SK-N-SH treated with all-trans-retinoic acid at 6 μM for 48 hours (cell line): ENCODE data around the gene ABCA13.

Experiments
- ATAC-seq: fragments of 200-7000 bp; cut with Tn5 transposase; 3 replicates; pipeline ENCODE4 v1.9.1; 2020; ENCODE audit warnings: mild to moderate bottlenecking, moderate library complexity
- ARNTL ChIP-seq: fragments of 450-650 bp; formaldehyde crosslinking; IDR thresholded peaks from 2 replicates; pipeline ENCODE4 v1.5.0; 2020; ENCODE audit warnings: low read depth, mild to moderate bottlenecking, moderate library complexity, borderline replicate concordance
- BACH2 ChIP-seq: fragments of 250-450 bp; sonication (Bioruptor Pico); IDR thresholded peaks from 2 replicates; pipeline ENCODE4 v1.9.0; 2021; ENCODE audit warnings: mild to moderate bottlenecking, borderline replicate concordance
- CREB5 ChIP-seq: fragments of 250-450 bp; sonication (Bioruptor Pico); IDR thresholded peaks from 2 replicates; pipeline ENCODE4 v1.5.1; 2020; ENCODE audit warnings: low read depth, mild to moderate bottlenecking, moderate library complexity
- GLIS3 ChIP-seq: fragments of 250-450 bp; sonication (Bioruptor Pico); IDR thresholded peaks from 2 replicates; pipeline ENCODE4 v1.5.0; 2020; ENCODE audit warnings: mild to moderate bottlenecking, moderate library complexity
- ISL1 ChIP-seq: fragments of 250-450 bp; sonication (Bioruptor Pico); IDR thresholded peaks from 2 replicates; pipeline ENCODE4 v2.1.2; 2022; ENCODE audit warnings: mild to moderate bottlenecking, moderate library complexity
- OSR1 ChIP-seq: fragments of 250-450 bp; sonication (Bioruptor Pico); IDR thresholded peaks from 2 replicates; pipeline ENCODE4 v1.8.0; 2022; ENCODE audit warnings: moderate library complexity, mild to moderate bottlenecking, inconsistent platforms
- PATZ1 ChIP-seq: fragments of 250-450 bp; sonication (Bioruptor Pico); IDR thresholded peaks from 2 replicates; pipeline ENCODE4 v1.8.0; 2020; ENCODE audit warnings: mild to moderate bottlenecking, moderate library complexity, borderline replicate concordance
- POU6F1 ChIP-seq: fragments of 250-450 bp; sonication (Bioruptor Pico); IDR thresholded peaks from 2 replicates; pipeline ENCODE4 v1.8.0; 2021; ENCODE audit warnings: low read depth, mild to moderate bottlenecking, moderate library complexity, borderline replicate concordance
- PPARA ChIP-seq: fragments of 250-450 bp; sonication (Bioruptor Pico); IDR thresholded peaks from 2 replicates; pipeline ENCODE4 v1.5.0; 2020; ENCODE audit warnings: mild to moderate bottlenecking, borderline replicate concordance
- SNAI2 ChIP-seq: fragments of 250-450 bp; sonication (Bioruptor Pico); IDR thresholded peaks from 2 replicates; pipeline ENCODE4 v1.5.0; 2020; ENCODE audit warnings: mild to moderate bottlenecking, moderate library complexity
- TCF4 ChIP-seq: fragments of 250-450 bp; sonication (Bioruptor Pico); IDR thresholded peaks from 2 replicates; pipeline ENCODE4 v1.8.0; 2021; ENCODE audit warnings: mild to moderate bottlenecking, moderate library complexity, borderline replicate concordance
- TOX ChIP-seq: fragments of 250-450 bp; sonication (Bioruptor Pico); IDR thresholded peaks from 2 replicates; pipeline ENCODE4 v1.8.0; 2021; ENCODE audit warnings: mild to moderate bottlenecking, moderate library complexity, borderline replicate concordance
- ZC3H10 ChIP-seq: fragments of 250-450 bp; sonication (Bioruptor Pico); IDR thresholded peaks from 2 replicates; pipeline ENCODE4 v1.5.1; 2021; ENCODE audit warnings: mild to moderate bottlenecking, moderate library complexity
- ZFP3 ChIP-seq: fragments of 250-450 bp; sonication (Bioruptor Pico); IDR thresholded peaks from 2 replicates; pipeline ENCODE4 v1.5.0; 2020; ENCODE audit warnings: mild to moderate bottlenecking, moderate library complexity
- ZFP30 ChIP-seq: fragments of 450-650 bp; formaldehyde crosslinking; IDR thresholded peaks from 2 replicates; pipeline ENCODE4 v1.5.0; 2022; ENCODE audit warnings: mild to moderate bottlenecking, moderate library complexity
- ZNF565 ChIP-seq: fragments of 450-650 bp; formaldehyde crosslinking; conservative IDR thresholded peaks from 2 replicates; pipeline ENCODE4 v1.5.0; 2020; ENCODE audit warnings: low read depth, mild to moderate bottlenecking, moderate library complexity
- ZNF8 ChIP-seq: fragments of 450-650 bp; formaldehyde crosslinking; IDR thresholded peaks from 2 replicates; pipeline ENCODE4 v1.5.0; 2020; ENCODE audit warnings: mild to moderate bottlenecking, moderate library complexity
- TF ChIP-seq, protein P1 (sequence below): fragments of 250-450 bp; sonication (Bioruptor Pico); IDR thresholded peaks from 2 replicates; pipeline ENCODE4 v1.5.0; 2020; ENCODE audit warnings: mild to moderate bottlenecking, moderate library complexity
- TF ChIP-seq, protein P2 (sequence below): fragments of 250-450 bp; sonication (Bioruptor Pico); IDR thresholded peaks from 2 replicates; pipeline ENCODE4 v1.5.1; 2021; ENCODE audit warnings: mild to moderate bottlenecking, moderate library complexity

ABCA13 gene

GRCh38 chr7:48575516-48575915 is 404.3 kb downstream of the ABCA13 start (continued):
- TF ChIP-seq CREB5 (CRISPR knock-in tag), result no peak
- TF ChIP-seq ISL1, result no peak
- no peak for TF ChIP-seq ZFP3 (CRISPR knock-in tag)
- no peak for TF ChIP-seq POU6F1 (CRISPR knock-in tag)
- no peak for TF ChIP-seq GLIS3 (CRISPR knock-in tag)
- no peak for TF ChIP-seq SNAI2 (CRISPR knock-in tag)
- TF ChIP-seq ZFP30 (CRISPR knock-in tag), result no peak
- TF ChIP-seq PPARA (CRISPR knock-in tag), result no peak
- no peak for TF ChIP-seq ARNTL (CRISPR knock-in tag)

DNA sequence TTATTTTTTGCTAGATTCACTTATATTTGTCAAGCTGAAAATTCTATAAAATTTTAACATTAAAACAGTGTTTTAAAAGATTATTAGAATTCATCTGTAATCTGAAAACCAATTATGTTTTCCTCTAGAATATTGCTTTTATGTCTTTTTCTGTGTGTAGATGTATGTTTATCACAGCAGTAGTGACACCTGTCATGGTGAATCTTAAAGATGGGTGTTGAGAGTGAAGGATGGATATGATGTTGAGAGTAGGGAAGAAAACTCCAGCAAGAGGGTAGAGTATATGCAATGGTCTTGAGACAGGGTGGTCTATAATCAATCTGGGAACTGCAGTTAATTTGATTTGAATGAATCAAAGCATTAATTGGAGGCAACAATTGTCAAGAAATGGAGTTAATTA is 416.2 kb downstream of the ABCA13 start:
- no peak for ATAC-seq
- TF ChIP-seq, protein P1, sequence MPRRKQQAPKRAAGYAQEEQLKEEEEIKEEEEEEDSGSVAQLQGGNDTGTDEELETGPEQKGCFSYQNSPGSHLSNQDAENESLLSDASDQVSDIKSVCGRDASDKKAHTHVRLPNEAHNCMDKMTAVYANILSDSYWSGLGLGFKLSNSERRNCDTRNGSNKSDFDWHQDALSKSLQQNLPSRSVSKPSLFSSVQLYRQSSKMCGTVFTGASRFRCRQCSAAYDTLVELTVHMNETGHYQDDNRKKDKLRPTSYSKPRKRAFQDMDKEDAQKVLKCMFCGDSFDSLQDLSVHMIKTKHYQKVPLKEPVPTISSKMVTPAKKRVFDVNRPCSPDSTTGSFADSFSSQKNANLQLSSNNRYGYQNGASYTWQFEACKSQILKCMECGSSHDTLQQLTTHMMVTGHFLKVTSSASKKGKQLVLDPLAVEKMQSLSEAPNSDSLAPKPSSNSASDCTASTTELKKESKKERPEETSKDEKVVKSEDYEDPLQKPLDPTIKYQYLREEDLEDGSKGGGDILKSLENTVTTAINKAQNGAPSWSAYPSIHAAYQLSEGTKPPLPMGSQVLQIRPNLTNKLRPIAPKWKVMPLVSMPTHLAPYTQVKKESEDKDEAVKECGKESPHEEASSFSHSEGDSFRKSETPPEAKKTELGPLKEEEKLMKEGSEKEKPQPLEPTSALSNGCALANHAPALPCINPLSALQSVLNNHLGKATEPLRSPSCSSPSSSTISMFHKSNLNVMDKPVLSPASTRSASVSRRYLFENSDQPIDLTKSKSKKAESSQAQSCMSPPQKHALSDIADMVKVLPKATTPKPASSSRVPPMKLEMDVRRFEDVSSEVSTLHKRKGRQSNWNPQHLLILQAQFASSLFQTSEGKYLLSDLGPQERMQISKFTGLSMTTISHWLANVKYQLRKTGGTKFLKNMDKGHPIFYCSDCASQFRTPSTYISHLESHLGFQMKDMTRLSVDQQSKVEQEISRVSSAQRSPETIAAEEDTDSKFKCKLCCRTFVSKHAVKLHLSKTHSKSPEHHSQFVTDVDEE (CRISPR knock-in tag), result no peak
- TF ChIP-seq BACH2, result no peak
- TF ChIP-seq SNAI2 (CRISPR knock-in tag), result no peak
- TF ChIP-seq ZNF565 (CRISPR knock-in tag), result no peak
- no peak for TF ChIP-seq PATZ1
- TF ChIP-seq, protein P2, sequence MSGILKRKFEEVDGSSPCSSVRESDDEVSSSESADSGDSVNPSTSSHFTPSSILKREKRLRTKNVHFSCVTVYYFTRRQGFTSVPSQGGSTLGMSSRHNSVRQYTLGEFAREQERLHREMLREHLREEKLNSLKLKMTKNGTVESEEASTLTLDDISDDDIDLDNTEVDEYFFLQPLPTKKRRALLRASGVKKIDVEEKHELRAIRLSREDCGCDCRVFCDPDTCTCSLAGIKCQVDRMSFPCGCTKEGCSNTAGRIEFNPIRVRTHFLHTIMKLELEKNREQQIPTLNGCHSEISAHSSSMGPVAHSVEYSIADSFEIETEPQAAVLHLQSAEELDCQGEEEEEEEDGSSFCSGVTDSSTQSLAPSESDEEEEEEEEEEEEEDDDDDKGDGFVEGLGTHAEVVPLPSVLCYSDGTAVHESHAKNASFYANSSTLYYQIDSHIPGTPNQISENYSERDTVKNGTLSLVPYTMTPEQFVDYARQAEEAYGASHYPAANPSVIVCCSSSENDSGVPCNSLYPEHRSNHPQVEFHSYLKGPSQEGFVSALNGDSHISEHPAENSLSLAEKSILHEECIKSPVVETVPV (CRISPR knock-in tag), result no peak

GRCh38 chr7:48594349-48594748 is 423.1 kb downstream of the ABCA13 start:
- no peak for ATAC-seq
- no peak for TF ChIP-seq GLIS3 (CRISPR knock-in tag)
- no peak for TF ChIP-seq ZNF8 (CRISPR knock-in tag)
- TF ChIP-seq, protein P2 (CRISPR knock-in tag), result no peak
- TF ChIP-seq ZFP3 (CRISPR knock-in tag), result no peak
- TF ChIP-seq OSR1 (CRISPR knock-in tag), result no peak
- TF ChIP-seq ISL1, result no peak
- TF ChIP-seq SNAI2 (CRISPR knock-in tag), result no peak
- TF ChIP-seq PPARA (CRISPR knock-in tag), result no peak
- TF ChIP-seq ZC3H10, result no peak
- no peak for TF ChIP-seq ZNF565 (CRISPR knock-in tag)
- no peak for TF ChIP-seq TOX
- no peak for TF ChIP-seq POU6F1 (CRISPR knock-in tag)
- TF ChIP-seq BACH2, result no peak
- TF ChIP-seq TCF4 (CRISPR knock-in tag), result no peak
- TF ChIP-seq ZFP30 (CRISPR knock-in tag), result no peak
